Tongue (tissue), 2 donors: Measurements from ENCODE around the gene CD53. TPM values are rescaled to one million over a fixed set of nuclear protein-coding genes. Genes with fewer than 3 reads are reported as not detected.
"Not testable (repeated sequence)": the region's sequence is repeated elsewhere in the genome, so short reads cannot be mapped to it uniquely, and the experiment has no call there.

Experiments used
- DNase-seq: peaks from one replicate; pipeline ENCODE4 v3.0.0-alpha.2; 2015
- total RNA-seq: library from RNA; depleted of rRNA; stranded (reverse); fragments of >200 nt; gene quantifications from one replicate; pipeline ENCODE4 v1.2.3, GENCODE V29; 2014

Gene CD53
- total RNA-seq, 1 donor from 2014 or later, result 7.2 TPM

- DNase-seq, result no peak
Measured at GRCh38 chr1:110916669-110917306, 43.8 kb downstream of the CD53 start.

- no peak for DNase-seq
Measured at GRCh38 chr1:110918016-110918415, 45.1 kb downstream of the CD53 start.

GRCh38 chr1:110921953-110922352 is 49.0 kb downstream of the CD53 start:
- DNase-seq, result no peak

- no peak for DNase-seq
Measured at GRCh38 chr1:110927484-110928075, 54.6 kb downstream of the CD53 start.

GRCh38 chr1:110928191-110928590 is 55.2 kb downstream of the CD53 start:
- DNase-seq, result no peak

- no peak for DNase-seq
Measured at GRCh38 chr1:110928904-110929303, 56.0 kb downstream of the CD53 start.

- not testable (repeated sequence) for DNase-seq
Measured at GRCh38 chr1:110931097-110931496, 58.1 kb downstream of the CD53 start.

GRCh38 chr1:110936567-110936966 is 63.6 kb downstream of the CD53 start:
- no peak for DNase-seq

GRCh38 chr1:110944806-110945205 is 71.9 kb downstream of the CD53 start:
- no peak for DNase-seq

GRCh38 chr1:110945626-110946025 is 72.7 kb downstream of the CD53 start:
- no peak for DNase-seq

- no peak for DNase-seq
Measured at GRCh38 chr1:110948038-110948810, 75.3 kb downstream of the CD53 start.

Other genes with a start within 250 kb of the CD53 start
- 0.72 TPM for gene KCNA3, start 198.2 kb upstream of the CD53 start, total RNA-seq
- 8.4 TPM for gene LRIF1, start 90.8 kb downstream of the CD53 start, total RNA-seq